B cell (primary cell): ENCODE measurements around the gene LRIF1. TPM values are rescaled to one million over a fixed set of nuclear protein-coding genes. Genes with fewer than 3 reads are reported as not detected.
A peak's percentile ranks its signal among the peaks of the same experiment; 100 is the strongest.

Experiments used
- ATAC-seq: fragments of 200-7000 bp; cut with Tn5 transposase; one replicate; pipeline ENCODE4 v1.10.0; 2021; ENCODE audit warnings: low read depth, mild to moderate bottlenecking, moderate number of reproducible peaks, moderate library complexity
- CTCF ChIA-PET: fragments of 350-600 bp; sonication (Branson Sonifier 250); formaldehyde crosslinking; loops from one replicate; lab custom pipeline; 2021; ENCODE audit warnings: antibody characterized with exemption, inconsistent platforms; lab: Charles Lee
- POLR2A ChIA-PET: fragments of 350-600 bp; sonication (Branson Sonifier 250); formaldehyde crosslinking; loops from one replicate; lab custom pipeline; 2021; ENCODE audit warnings: antibody characterized with exemption; lab: Charles Lee
- DNase-seq: peaks from one replicate; pipeline ENCODE4 v3.0.0; 2013
- H2AFZ ChIP-seq: 2 replicates; pipeline ENCODE4 v1.6.1; 2012; ENCODE audit warnings: mild to moderate bottlenecking, low read depth, low read length; ENCODE audit not compliant: insufficient read depth, poor library complexity, severe bottlenecking
- H3K27ac ChIP-seq, 2 donors: 1 replicate in 1 of 2; 2 replicates in 1 of 2; pipeline ENCODE4 v1.5.1; 2012 to 2013; ENCODE audit warnings: low read length in 2 of 2, mild to moderate bottlenecking in 2 of 2, moderate library complexity in 1 of 2
- H3K27me3 ChIP-seq, 4 experiments: fragments of 200-600 bp in 1 of 4; sonication (generic) in 1 of 4; replicated peaks in 1 of 4; 1 replicate in 2 of 4; 2 replicates in 2 of 4; pipeline versions ENCODE4 v1.6.1 to v1.7.0; 2013 to 2016; ENCODE audit warnings: low read length in 3 of 4, mild to moderate bottlenecking in 2 of 4, mixed read lengths in 1 of 4, moderate library complexity in 1 of 4; ENCODE audit not compliant: insufficient read depth in 4 of 4, control insufficient read depth in 3 of 4; ENCODE audit errors: control extremely low read depth in 1 of 4
- H3K36me3 ChIP-seq, 2 experiments: replicated peaks in 1 of 2; 1 replicate in 1 of 2; 2 replicates in 1 of 2; pipeline versions ENCODE4 v1.6.1 to v1.7.1; 2013; ENCODE audit warnings: low read length in 1 of 2; ENCODE audit not compliant: insufficient read depth in 2 of 2, control insufficient read depth in 1 of 2; ENCODE audit errors: control extremely low read depth in 1 of 2, extremely low read depth in 1 of 2
- H3K4me1 ChIP-seq, 2 donors: fragments of 200-600 bp in 1 of 2; sonication (generic) in 1 of 2; 1 replicate in 1 of 2; 2 replicates in 1 of 2; pipeline versions ENCODE4 v1.5.1 to v1.6.1; 2013 to 2017; ENCODE audit warnings: low read length in 2 of 2; ENCODE audit not compliant: control insufficient read depth in 2 of 2, insufficient read depth in 2 of 2
- H3K4me2 ChIP-seq: replicated peaks from 2 replicates; pipeline ENCODE3; 2012; ENCODE audit warnings: mild to moderate bottlenecking, low read depth, low read length; ENCODE audit not compliant: poor library complexity, severe bottlenecking
- H3K4me3 ChIP-seq, 5 experiments: fragments of 200-600 bp in 1 of 5; sonication (generic) in 1 of 5; 1 replicate in 3 of 5; 2 replicates in 2 of 5; pipeline versions ENCODE4 v1.5.1 to v1.7.0; 2011 to 2016; ENCODE audit warnings: low read length in 4 of 5, mild to moderate bottlenecking in 4 of 5, low read depth in 2 of 5, control low read depth in 1 of 5, moderate library complexity in 1 of 5; ENCODE audit not compliant: insufficient read depth in 1 of 5; ENCODE audit errors: control extremely low read depth in 1 of 5, extremely low read depth in 1 of 5
- H3K79me2 ChIP-seq: fragments of 200-600 bp; sonication (generic); one replicate; pipeline ENCODE4 v1.6.0; 2016; ENCODE audit warnings: low read length; ENCODE audit not compliant: control insufficient read depth, insufficient read depth
- H3K9ac ChIP-seq: fragments of 200-600 bp; sonication (generic); 2 replicates; pipeline ENCODE4 v1.6.1; 2017; ENCODE audit warnings: mild to moderate bottlenecking, low read length, moderate library complexity
- H3K9me3 ChIP-seq, 3 donors: one replicate each; pipeline versions ENCODE4 v1.6.1 to v1.7.1; 2013; ENCODE audit warnings: low read length in 2 of 3; ENCODE audit not compliant: control insufficient read depth in 2 of 3, insufficient read depth in 1 of 3; ENCODE audit errors: control extremely low read depth in 1 of 3
- H4K20me1 ChIP-seq: 2 replicates; pipeline ENCODE4 v1.6.0; 2012; ENCODE audit warnings: mild to moderate bottlenecking, low read length; ENCODE audit not compliant: insufficient read depth, control insufficient read depth, poor library complexity, severe bottlenecking
- H3K27ac Mint-ChIP-seq: one replicate; pipeline ENCODE4 v1.8.0; 2021; ENCODE audit warnings: mixed read lengths
- H3K27me3 Mint-ChIP-seq: one replicate; pipeline ENCODE4 v1.8.0; 2021; ENCODE audit warnings: mixed read lengths
- H3K4me1 Mint-ChIP-seq: one replicate; pipeline ENCODE4 v1.8.0; 2021; ENCODE audit warnings: mixed read lengths
- H3K4me3 Mint-ChIP-seq: one replicate; pipeline ENCODE4 v1.8.0; 2021; ENCODE audit warnings: mixed read lengths
- H3K9me3 Mint-ChIP-seq: one replicate; pipeline ENCODE4 v1.8.0; 2022; ENCODE audit warnings: mixed read lengths; ENCODE audit not compliant: insufficient read depth
- CTCF ChIP-seq: fragments of 200-600 bp; IDR thresholded peaks from one replicate; pipeline ENCODE4 v1.8.0; 2022; ENCODE audit warnings: antibody characterized with exemption, mild to moderate bottlenecking
- EZH2 ChIP-seq: IDR thresholded peaks from 2 replicates; pipeline ENCODE4 v1.6.1; 2012; ENCODE audit warnings: borderline replicate concordance, low read depth, mild to moderate bottlenecking, moderate library complexity, low read length; ENCODE audit not compliant: insufficient read depth, poor library complexity, severe bottlenecking
- WGBS: methylation state at CpG from one replicate; pipeline ENCODE4 v1.1.5; 2013; ENCODE audit warnings: missing lambda C conversion rate; ENCODE audit not compliant: insufficient coverage; 5-methylcytosine and 5-hydroxymethylcytosine counted together
- intact Hi-C: fragments of 100-400 bp; cut with micrococcal nuclease; formaldehyde crosslinking; loops from one replicate; pipeline ENCODE4 v1.10.0; 2022
- polyA plus RNA-seq: library from polyadenylated mRNA; depleted of rRNA; stranded (reverse); fragments of >200 nt; gene quantifications from 2 replicates; pipeline ENCODE4 v1.2.3, GENCODE V29; 2012
- total RNA-seq, 2 donors: library from RNA; stranded (reverse); fragments of 120-200 nt in 1 of 2; gene quantifications; 1 replicate in 1 of 2; 2 replicates in 1 of 2; pipeline versions ENCODE4 v1.2.3 to v1.2.4, GENCODE V29; 2013 to 2022

LRIF1 gene
- total and polyA plus RNA-seq, 2 donors (not counting 1 experiment from before 2014, with no cell fraction given), result 5.3 to 26.5 TPM

DNA sequence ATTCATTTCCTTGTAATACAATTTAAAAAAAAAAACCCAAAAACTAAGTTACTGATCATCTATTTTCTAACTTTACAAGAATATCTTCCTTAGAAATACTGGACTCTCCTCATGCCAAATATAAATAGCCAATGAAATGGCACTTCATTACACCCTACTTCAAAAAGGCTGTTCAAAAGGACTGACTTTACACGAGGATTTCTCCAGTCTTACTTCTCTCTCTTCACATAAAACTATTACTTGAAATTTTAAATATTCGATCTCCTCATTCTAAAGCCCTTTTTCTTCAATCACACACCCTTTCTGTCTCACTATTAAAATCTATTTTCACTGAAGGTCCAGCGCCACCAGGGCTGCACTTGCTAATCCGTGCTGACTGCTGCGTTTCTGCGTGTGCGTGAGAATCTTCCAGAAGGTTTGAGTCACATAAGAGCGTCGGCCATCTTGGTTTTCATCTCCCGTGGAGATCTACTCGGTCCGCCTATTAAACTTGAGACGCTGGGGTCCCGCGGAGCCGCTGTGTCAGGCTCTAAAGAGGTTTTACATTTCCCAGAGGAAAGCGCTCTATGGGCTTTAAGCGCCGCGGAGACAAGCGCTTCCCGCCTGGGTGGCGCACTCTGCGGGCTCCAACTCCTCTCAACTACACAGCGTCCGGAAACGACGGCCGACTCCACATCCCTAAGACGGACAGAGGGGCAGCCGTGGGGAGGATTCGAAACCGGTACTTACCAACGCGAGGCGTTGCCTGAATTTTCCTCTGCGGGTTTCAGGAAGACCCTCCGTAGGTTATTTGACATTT is 631 bp downstream of the LRIF1 start:
- ATAC-seq (peak; percentile 25), DNase-seq (peak; percentile 87)
- ChIA-PET POLR2A (interaction anchor here (0.8 to 1.3 kb wide), 2 partner anchors 90 to 756 kb away, joined by 3 to 5 read pairs; partner anchors contain the start of gene CD53), CTCF (interaction anchor here (1.0 to 2.8 kb wide), 6 partner anchors 14 to 344 kb away, joined by 3 to 20 read pairs (median 5); no protein-coding TSS in a partner anchor)
- Mint-ChIP-seq H3K4me3 (peak overlapping the region; percentile 83), H3K27me3 (peaks cover 4% of the 10 kb centered on the region), H3K9me3 (peaks cover 20% of the 10 kb centered on the region), H3K4me1 (peaks cover 30% of the 10 kb centered on the region), H3K27ac (peak overlapping the region; percentile 88)
- no peak for TF ChIP-seq EZH2
- TF ChIP-seq CTCF, result no peak
- intact Hi-C loops, result loop anchor here (1.0 to 5.0 kb wide), 9 partner anchors 90 to 931 kb away; partner anchors contain the start of genes C1orf162, CD53, DENND2D and STRIP1
- Histone ChIP-seq H3K79me2 (peaks cover 22% of the 10 kb centered on the region), H3K9ac (peak overlapping the region; percentile 80), H3K4me2 (peak overlapping the region; percentile 80), H3K4me3 (peak overlapping the region; percentile 62 to 93 (median 74)), H3K36me3 (peaks cover 2 to 5% of the 10 kb centered on the region in 2 experiments), H3K27ac (peak overlapping the region; percentile 95 to 98), H4K20me1 (peaks cover 12% of the 10 kb centered on the region), H3K4me1 (peaks cover 20 to 21% of the 10 kb centered on the region in 2 donors), H2AFZ (peak overlapping the region; percentile 75), H3K9me3 (peaks cover 17 to 57% (median 36%) of the 10 kb centered on the region in 3 donors), H3K27me3 (peaks cover 0 to 7% (median under 1%) of the 10 kb centered on the region in 4 experiments)
- 5% methylated on average over 38 of the region's 38 CpGs for WGBS
